ENCODE results near the gene LTBP1.
A peak's percentile ranks its signal among the peaks of the same experiment; 100 is the strongest.

The LTBP1 gene

DNA sequence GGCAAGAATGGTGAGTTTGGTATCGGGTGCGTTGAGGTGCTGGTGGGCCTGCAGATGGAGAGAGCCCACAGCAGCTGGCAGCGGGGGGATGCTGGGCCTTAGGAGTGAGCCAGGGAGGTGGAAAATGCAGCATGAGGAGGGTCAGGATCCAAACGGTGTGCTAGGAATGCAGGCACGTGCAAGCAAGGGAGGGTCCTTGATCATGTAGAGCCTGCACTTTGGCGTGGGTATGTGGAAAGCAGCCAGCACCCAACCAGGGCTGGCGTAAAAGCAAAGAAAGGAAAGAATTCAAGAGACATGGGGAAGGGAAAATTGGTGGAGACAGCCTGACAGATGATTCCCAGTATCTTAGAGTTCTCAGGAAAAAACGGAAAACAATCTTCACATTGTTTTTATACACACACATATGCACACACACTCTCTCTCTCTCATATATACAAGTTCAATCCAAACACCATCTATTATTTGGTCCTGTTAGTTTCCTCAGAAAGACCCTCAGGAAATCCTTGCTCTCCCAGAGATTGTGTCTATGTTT lies 46.3 kb downstream of the LTBP1 start:
- Histone ChIP-seq H4K5ac (ENCODE audit: low read length) (no peak overlapping the region), H3K79me2 (ENCODE audit: control insufficient read depth, insufficient read depth, low read length) (no peaks in the 10 kb centered on the region), H3K79me1 (ENCODE audit: low read length) (no peaks in the 10 kb centered on the region), H3K56ac (ENCODE audit: low read length) (no peak overlapping the region), H3K4me2 (ENCODE audit: low read length) (no peak overlapping the region), H2BK15ac (replicated peaks; ENCODE audit: low read depth) (no peak overlapping the region), H3K23ac (ENCODE audit: low read length) (no peak overlapping the region), H3K4me1 (ENCODE audit: control insufficient read depth, low read depth, low read length) (no peaks in the 10 kb centered on the region), H4K8ac (ENCODE audit: low read depth, low read length) (no peak overlapping the region), H3K18ac (ENCODE audit: low read length) (no peak overlapping the region), H3K27me3 (ENCODE audit: insufficient read depth, low read length, poor library complexity) (no peaks in the 10 kb centered on the region), H3K36me3 (ENCODE audit: control insufficient read depth, insufficient read depth, low read length) (no peaks in the 10 kb centered on the region), H3K4ac (ENCODE audit: low read depth, low read length) (no peak overlapping the region), H3K27ac (ENCODE audit: low read depth, low read length) (no peak overlapping the region), H3K4me3 (ENCODE audit: low read length) (no peak overlapping the region), H2BK5ac (ENCODE audit: low read length) (no peak overlapping the region), H3K9ac (ENCODE audit: low read length) (no peak overlapping the region), H2BK120ac (ENCODE audit: low read depth, low read length) (no peak overlapping the region), H2AK5ac (ENCODE audit: low read length) (no peak overlapping the region)
- no CpG with 5 or more reads among the region's 8 CpGs for WGBS (ENCODE audit: extremely low coverage, insufficient coverage, low lambda C conversion rate)
- DNase-seq = no peak

DNA sequence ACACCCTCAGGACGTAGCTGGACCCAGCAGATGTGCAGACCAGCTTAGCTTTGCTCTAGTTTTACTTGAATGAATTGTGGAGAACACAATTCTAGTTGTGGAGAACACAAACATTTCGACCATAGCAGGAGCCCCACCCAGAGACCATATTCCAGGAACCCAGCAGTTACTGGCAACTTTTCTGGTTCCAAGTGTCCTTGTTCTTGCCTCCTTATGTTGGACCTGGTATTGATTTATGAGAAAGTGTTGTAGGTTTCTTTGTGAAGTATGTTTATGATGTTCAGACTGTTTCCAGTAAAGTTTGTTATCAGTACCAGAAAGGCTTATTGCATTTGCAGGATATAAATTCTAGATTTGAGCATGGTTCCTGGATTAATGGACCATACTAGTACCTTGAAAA lies 51.0 kb downstream of the LTBP1 start:
- H3K18ac ChIP-seq (ENCODE audit: low read length) = no peak overlapping the region
- no peaks in the 10 kb centered on the region for H3K79me2 ChIP-seq (ENCODE audit: control insufficient read depth, insufficient read depth, low read length)
- no peak overlapping the region for H3K23ac ChIP-seq (ENCODE audit: low read length)
- WGBS (ENCODE audit: extremely low coverage, insufficient coverage, low lambda C conversion rate) = no CpG with 5 or more reads among the region's 2 CpGs
- H3K36me3 ChIP-seq (ENCODE audit: control insufficient read depth, insufficient read depth, low read length) = no peaks in the 10 kb centered on the region
- no peaks in the 10 kb centered on the region for H3K4me1 ChIP-seq (ENCODE audit: control insufficient read depth, low read depth, low read length)
- no peak overlapping the region for H3K4me3 ChIP-seq (ENCODE audit: low read length)
- H3K4ac ChIP-seq (ENCODE audit: low read depth, low read length) = no peak overlapping the region
- no peak overlapping the region for H3K27ac ChIP-seq (ENCODE audit: low read depth, low read length)
- H3K27me3 ChIP-seq (ENCODE audit: insufficient read depth, low read length, poor library complexity) = no peaks in the 10 kb centered on the region
- H2BK5ac ChIP-seq (ENCODE audit: low read length) = no peak overlapping the region
- no peak overlapping the region for H4K8ac ChIP-seq (ENCODE audit: low read depth, low read length)
- H3K56ac ChIP-seq (ENCODE audit: low read length) = no peak overlapping the region
- no peak overlapping the region for H2BK15ac ChIP-seq (replicated peaks; ENCODE audit: low read depth)
- peak overlapping the region; percentile 23 for H4K5ac ChIP-seq (ENCODE audit: low read length)
- H3K9ac ChIP-seq (ENCODE audit: low read length) = no peak overlapping the region
- no peak overlapping the region for H2BK120ac ChIP-seq (ENCODE audit: low read depth, low read length)
- no peak overlapping the region for H2AK5ac ChIP-seq (ENCODE audit: low read length)
- no peak overlapping the region for H3K4me2 ChIP-seq (ENCODE audit: low read length)
- H3K79me1 ChIP-seq (ENCODE audit: low read length) = no peaks in the 10 kb centered on the region
- no peak for DNase-seq

DNA sequence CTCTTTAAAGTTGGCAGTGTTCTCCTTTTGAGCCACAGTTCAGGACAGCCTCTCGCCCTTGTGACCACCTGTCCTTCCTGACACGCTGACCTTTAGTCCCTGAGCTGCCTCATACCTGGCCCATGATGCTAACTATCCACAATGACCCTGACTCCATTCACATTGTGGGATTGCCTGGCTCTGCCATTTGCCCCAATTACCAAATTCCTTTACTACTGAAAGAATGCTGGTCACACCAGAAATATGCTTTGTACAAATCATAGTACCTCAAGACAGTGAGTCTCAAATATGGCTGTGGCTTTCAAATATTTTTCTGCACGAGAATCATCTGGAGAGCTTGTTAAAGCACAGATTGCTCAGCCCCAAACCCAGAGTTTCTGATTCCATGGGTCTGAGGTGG lies 54.2 kb downstream of the LTBP1 start:
- no peaks in the 10 kb centered on the region for H3K79me1 ChIP-seq (ENCODE audit: low read length)
- WGBS (ENCODE audit: extremely low coverage, insufficient coverage, low lambda C conversion rate) = no CpG with 5 or more reads among the region's 3 CpGs
- H3K36me3 ChIP-seq (ENCODE audit: control insufficient read depth, insufficient read depth, low read length) = no peaks in the 10 kb centered on the region
- H3K18ac ChIP-seq (ENCODE audit: low read length) = no peak overlapping the region
- H3K9ac ChIP-seq (ENCODE audit: low read length) = no peak overlapping the region
- H2BK120ac ChIP-seq (ENCODE audit: low read depth, low read length) = no peak overlapping the region
- no peak overlapping the region for H3K4me3 ChIP-seq (ENCODE audit: low read length)
- no peaks in the 10 kb centered on the region for H3K4me1 ChIP-seq (ENCODE audit: control insufficient read depth, low read depth, low read length)
- no peaks in the 10 kb centered on the region for H3K27me3 ChIP-seq (ENCODE audit: insufficient read depth, low read length, poor library complexity)
- no peak for DNase-seq
- H3K4ac ChIP-seq (ENCODE audit: low read depth, low read length) = no peak overlapping the region
- no peak overlapping the region for H4K8ac ChIP-seq (ENCODE audit: low read depth, low read length)
- H3K56ac ChIP-seq (ENCODE audit: low read length) = no peak overlapping the region
- no peak overlapping the region for H2BK5ac ChIP-seq (ENCODE audit: low read length)
- H2AK5ac ChIP-seq (ENCODE audit: low read length) = no peak overlapping the region
- no peak overlapping the region for H4K5ac ChIP-seq (ENCODE audit: low read length)
- H2BK15ac ChIP-seq (replicated peaks; ENCODE audit: low read depth) = no peak overlapping the region
- H3K23ac ChIP-seq (ENCODE audit: low read length) = no peak overlapping the region
- H3K79me2 ChIP-seq (ENCODE audit: control insufficient read depth, insufficient read depth, low read length) = no peaks in the 10 kb centered on the region
- no peak overlapping the region for H3K27ac ChIP-seq (ENCODE audit: low read depth, low read length)
- no peak overlapping the region for H3K4me2 ChIP-seq (ENCODE audit: low read length)

DNA sequence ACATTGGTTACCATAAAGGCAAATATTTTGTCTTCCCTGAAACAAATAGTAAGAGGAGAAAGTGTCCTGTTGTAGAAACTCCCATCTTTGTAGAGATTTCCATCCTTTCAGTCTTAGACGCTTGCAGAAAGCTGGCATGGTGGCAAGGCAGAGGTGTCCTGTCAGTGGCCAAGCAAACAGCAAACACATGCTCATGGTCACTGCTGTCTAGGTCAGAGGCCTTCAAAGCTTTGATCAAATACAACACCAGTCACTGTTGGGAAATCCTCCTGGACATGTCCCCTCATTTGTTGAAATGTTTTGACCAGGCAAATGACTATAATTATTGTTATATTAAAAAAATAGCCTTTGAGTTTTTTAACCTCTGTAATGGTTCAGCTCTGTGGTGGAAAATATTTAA lies 55.1 kb downstream of the LTBP1 start:
- Histone ChIP-seq H3K4me2 (ENCODE audit: low read length) (no peak overlapping the region), H3K18ac (ENCODE audit: low read length) (no peak overlapping the region), H2BK5ac (ENCODE audit: low read length) (no peak overlapping the region), H4K8ac (ENCODE audit: low read depth, low read length) (no peak overlapping the region), H3K36me3 (ENCODE audit: control insufficient read depth, insufficient read depth, low read length) (no peaks in the 10 kb centered on the region), H3K9ac (ENCODE audit: low read length) (no peak overlapping the region), H3K79me2 (ENCODE audit: control insufficient read depth, insufficient read depth, low read length) (no peaks in the 10 kb centered on the region), H3K4ac (ENCODE audit: low read depth, low read length) (no peak overlapping the region), H3K56ac (ENCODE audit: low read length) (no peak overlapping the region), H2BK120ac (ENCODE audit: low read depth, low read length) (no peak overlapping the region), H3K4me3 (ENCODE audit: low read length) (no peak overlapping the region), H3K27ac (ENCODE audit: low read depth, low read length) (no peak overlapping the region), H3K27me3 (ENCODE audit: insufficient read depth, low read length, poor library complexity) (no peaks in the 10 kb centered on the region), H3K79me1 (ENCODE audit: low read length) (no peaks in the 10 kb centered on the region), H3K23ac (ENCODE audit: low read length) (no peak overlapping the region), H2AK5ac (ENCODE audit: low read length) (no peak overlapping the region), H4K5ac (ENCODE audit: low read length) (no peak overlapping the region), H3K4me1 (ENCODE audit: control insufficient read depth, low read depth, low read length) (no peaks in the 10 kb centered on the region), H2BK15ac (replicated peaks; ENCODE audit: low read depth) (no peak overlapping the region)
- DNase-seq = no peak
- no CpG with 5 or more reads among the region's 1 CpG for WGBS (ENCODE audit: extremely low coverage, insufficient coverage, low lambda C conversion rate)

DNA sequence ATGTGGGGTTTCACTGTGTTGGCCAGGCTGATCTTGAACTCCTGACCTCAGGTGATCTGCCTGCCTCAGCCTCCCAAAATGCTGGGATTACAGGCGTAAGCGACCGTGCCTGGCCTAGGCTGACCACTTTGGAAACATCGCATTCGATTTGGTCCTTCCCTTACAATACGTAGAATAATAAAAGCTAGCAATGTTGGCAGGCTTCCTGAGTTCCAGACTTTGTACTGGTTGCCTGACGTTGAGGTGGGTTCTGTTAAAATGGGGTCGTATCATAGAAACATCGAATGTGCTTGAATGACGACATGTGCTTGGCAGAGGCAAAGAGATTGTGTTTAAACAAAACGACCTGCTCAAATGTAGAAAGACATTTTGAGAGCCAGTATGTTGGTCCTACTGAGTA lies 56.1 kb downstream of the LTBP1 start:
- Histone ChIP-seq H2AK5ac (ENCODE audit: low read length) (no peak overlapping the region), H3K27me3 (ENCODE audit: insufficient read depth, low read length, poor library complexity) (no peaks in the 10 kb centered on the region), H3K23ac (ENCODE audit: low read length) (no peak overlapping the region), H3K79me1 (ENCODE audit: low read length) (no peaks in the 10 kb centered on the region), H3K27ac (ENCODE audit: low read depth, low read length) (no peak overlapping the region), H2BK15ac (replicated peaks; ENCODE audit: low read depth) (no peak overlapping the region), H3K56ac (ENCODE audit: low read length) (no peak overlapping the region), H3K9ac (ENCODE audit: low read length) (no peak overlapping the region), H3K4me3 (ENCODE audit: low read length) (no peak overlapping the region), H3K79me2 (ENCODE audit: control insufficient read depth, insufficient read depth, low read length) (no peaks in the 10 kb centered on the region), H3K4me1 (ENCODE audit: control insufficient read depth, low read depth, low read length) (no peaks in the 10 kb centered on the region), H2BK5ac (ENCODE audit: low read length) (no peak overlapping the region), H3K4me2 (ENCODE audit: low read length) (no peak overlapping the region), H3K36me3 (ENCODE audit: control insufficient read depth, insufficient read depth, low read length) (no peaks in the 10 kb centered on the region), H3K4ac (ENCODE audit: low read depth, low read length) (no peak overlapping the region), H4K8ac (ENCODE audit: low read depth, low read length) (no peak overlapping the region), H2BK120ac (ENCODE audit: low read depth, low read length) (no peak overlapping the region), H4K5ac (ENCODE audit: low read length) (no peak overlapping the region), H3K18ac (ENCODE audit: low read length) (no peak overlapping the region)
- DNase-seq = no peak
- no CpG with 5 or more reads among the region's 11 CpGs for WGBS (ENCODE audit: extremely low coverage, insufficient coverage, low lambda C conversion rate)

DNA sequence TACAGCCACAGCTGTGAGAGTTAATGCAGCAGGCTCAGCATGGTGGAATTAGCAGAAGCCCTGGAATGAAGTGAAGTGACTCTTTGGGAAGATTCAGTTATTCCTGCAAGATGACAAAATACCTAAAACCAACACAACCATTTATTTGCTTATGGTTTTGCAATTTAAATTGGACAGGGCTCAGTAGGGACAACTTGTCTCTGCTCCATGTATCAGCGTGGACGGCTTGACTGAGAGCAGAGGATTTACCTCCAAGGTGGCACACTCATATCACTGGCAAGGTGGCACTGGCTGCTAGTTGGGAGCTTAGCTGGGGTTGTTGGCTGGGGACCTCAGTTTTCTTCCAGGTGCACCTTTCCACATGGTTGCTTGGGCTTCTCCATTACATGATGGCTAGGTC lies 58.3 kb downstream of the LTBP1 start:
- Histone ChIP-seq H2AK5ac (ENCODE audit: low read length) (no peak overlapping the region), H3K27ac (ENCODE audit: low read depth, low read length) (peak overlapping the region; percentile 11), H3K4ac (ENCODE audit: low read depth, low read length) (no peak overlapping the region), H3K4me3 (ENCODE audit: low read length) (no peak overlapping the region), H2BK120ac (ENCODE audit: low read depth, low read length) (no peak overlapping the region), H3K56ac (ENCODE audit: low read length) (no peak overlapping the region), H4K5ac (ENCODE audit: low read length) (no peak overlapping the region), H3K4me1 (ENCODE audit: control insufficient read depth, low read depth, low read length) (no peaks in the 10 kb centered on the region), H3K79me2 (ENCODE audit: control insufficient read depth, insufficient read depth, low read length) (no peaks in the 10 kb centered on the region), H4K8ac (ENCODE audit: low read depth, low read length) (no peak overlapping the region), H3K4me2 (ENCODE audit: low read length) (no peak overlapping the region), H3K79me1 (ENCODE audit: low read length) (no peaks in the 10 kb centered on the region), H3K9ac (ENCODE audit: low read length) (no peak overlapping the region), H3K36me3 (ENCODE audit: control insufficient read depth, insufficient read depth, low read length) (no peaks in the 10 kb centered on the region), H2BK5ac (ENCODE audit: low read length) (no peak overlapping the region), H3K27me3 (ENCODE audit: insufficient read depth, low read length, poor library complexity) (no peaks in the 10 kb centered on the region), H3K18ac (ENCODE audit: low read length) (no peak overlapping the region), H3K23ac (ENCODE audit: low read length) (no peak overlapping the region), H2BK15ac (replicated peaks; ENCODE audit: low read depth) (no peak overlapping the region)
- WGBS (ENCODE audit: extremely low coverage, insufficient coverage, low lambda C conversion rate) = no CpG with 5 or more reads among the region's 2 CpGs
- no peak for DNase-seq

All from mesendoderm (in vitro differentiated cells).